HG03039 (cell line): ENCODE data around the gene CPS1.

Source experiments
- ATAC-seq: cut with Tn5 transposase; IDR thresholded peaks from one replicate; pipeline ENCODE4 v1.9.1; 2021; ENCODE audit warnings: mild to moderate bottlenecking, moderate library complexity; ENCODE audit not compliant: unreplicated experiment

Gene CPS1

DNA sequence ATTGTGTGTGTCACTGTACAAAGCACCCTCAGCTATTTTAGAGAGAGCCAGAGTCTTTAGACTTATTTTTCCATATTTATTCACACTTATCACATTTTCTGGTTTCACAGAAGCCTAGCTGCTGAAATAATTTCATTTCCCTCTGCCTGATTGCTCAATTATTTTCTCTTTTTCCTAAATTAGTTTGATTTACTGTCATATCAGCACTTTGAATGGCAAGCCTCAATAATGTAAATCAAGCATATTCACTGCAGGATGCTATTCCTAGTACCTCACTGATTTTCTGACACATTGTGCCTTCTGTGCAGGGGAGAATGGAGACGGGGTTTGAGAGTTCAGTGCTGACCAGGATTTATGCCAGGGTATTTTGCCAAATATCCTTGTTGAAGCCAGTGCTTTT is 48.3 kb downstream of the CPS1 start:
- ATAC-seq, result no peak

DNA sequence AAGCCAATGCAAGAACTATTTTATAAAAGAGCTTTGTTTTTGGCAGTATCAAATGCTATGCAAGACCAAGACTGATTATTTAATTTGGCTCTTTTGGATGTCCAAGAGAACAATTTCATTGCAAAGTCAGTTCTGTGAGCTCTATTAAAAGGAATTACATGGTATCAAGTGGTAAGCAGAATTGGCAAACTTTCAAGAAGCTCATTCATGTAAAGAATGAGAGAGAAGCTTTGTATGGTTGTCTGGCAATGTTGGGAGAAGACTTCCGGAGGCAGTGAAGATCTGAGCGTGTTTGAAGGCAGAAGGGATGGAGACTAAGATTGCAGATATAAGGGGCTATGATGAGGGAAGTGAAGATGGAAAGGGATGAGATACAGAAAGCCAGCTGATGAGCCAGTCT is 49.6 kb downstream of the CPS1 start:
- no peak for ATAC-seq

DNA sequence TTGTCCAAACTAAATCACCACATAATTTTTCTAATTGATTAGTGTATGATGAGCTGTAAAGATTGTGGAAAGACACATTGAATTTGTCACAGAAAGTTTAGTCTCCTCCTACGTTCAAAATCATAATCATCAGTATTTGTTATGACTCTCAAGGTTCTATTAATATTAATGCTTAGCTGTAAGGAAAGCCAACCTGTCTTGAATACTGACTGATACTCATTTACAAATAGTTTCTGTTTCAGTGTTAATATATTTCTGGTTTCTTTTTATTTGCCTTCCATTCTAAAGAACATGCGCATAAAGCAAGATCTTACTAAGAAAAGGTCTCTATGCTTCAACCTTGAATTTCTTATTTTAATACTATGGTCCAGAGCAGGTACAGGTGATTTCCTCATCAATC is 55.1 kb downstream of the CPS1 start:
- ATAC-seq, result peak; percentile 76

DNA sequence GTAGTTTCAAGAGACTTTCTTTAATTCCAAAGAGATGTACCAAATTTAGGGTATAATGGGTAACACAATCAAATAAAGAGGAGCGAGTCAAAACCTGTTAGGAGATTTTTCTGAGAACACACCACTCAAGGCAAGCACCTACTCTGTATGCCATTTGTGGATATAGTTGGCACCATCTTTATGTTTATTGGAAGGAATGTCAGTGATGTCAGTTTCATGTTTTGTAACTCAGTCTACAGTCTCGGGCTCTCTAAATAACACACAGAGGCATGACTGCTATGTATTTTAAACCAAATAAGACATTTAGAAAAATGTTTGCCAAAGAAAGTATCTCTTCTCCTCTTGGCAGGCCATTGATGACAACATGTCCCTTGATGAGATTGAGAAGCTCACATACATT is 59.7 kb downstream of the CPS1 start:
- ATAC-seq, result no peak

GRCh38 chr2:210617318-210617717 is 60.9 kb downstream of the CPS1 start:
- no peak for ATAC-seq

DNA sequence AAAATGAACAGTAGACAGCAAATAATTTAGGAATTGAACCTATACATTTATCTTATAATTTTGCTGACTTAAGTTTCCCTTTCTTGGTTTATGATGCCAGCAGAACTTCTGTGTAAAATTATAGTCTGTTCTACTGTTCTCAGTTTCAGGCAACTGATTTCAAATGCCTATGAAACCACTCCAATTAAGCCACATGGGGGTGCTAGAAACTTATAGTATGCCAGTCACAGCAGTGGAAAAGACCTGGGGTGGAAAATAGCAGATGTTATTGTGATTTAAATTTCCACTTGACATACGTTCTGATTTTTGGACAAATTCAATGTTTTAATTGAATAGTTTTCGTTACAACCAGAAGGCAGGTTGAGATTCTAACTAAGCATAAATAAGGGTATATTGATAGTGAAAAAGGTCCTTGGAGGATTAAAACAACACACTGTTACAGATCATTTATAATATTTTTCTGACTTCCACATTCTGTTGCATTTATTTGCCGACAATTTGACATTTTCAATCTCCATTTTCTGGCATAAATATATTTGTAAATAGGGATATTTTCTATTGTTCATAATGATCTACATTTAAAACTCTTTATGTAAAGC is 61.4 kb downstream of the CPS1 start:
- no peak for ATAC-seq

GRCh38 chr2:210620456-210620855 is 64.1 kb downstream of the CPS1 start:
- ATAC-seq, result no peak

- no peak for ATAC-seq
These were observed 67.1 kb downstream of the CPS1 start for GRCh38 chr2:210623506-210623905.

- no peak for ATAC-seq
These were observed 70.5 kb downstream of the CPS1 start for GRCh38 chr2:210626849-210627248.

GRCh38 chr2:210630873-210631560 is 74.6 kb downstream of the CPS1 start:
- no peak for ATAC-seq

DNA sequence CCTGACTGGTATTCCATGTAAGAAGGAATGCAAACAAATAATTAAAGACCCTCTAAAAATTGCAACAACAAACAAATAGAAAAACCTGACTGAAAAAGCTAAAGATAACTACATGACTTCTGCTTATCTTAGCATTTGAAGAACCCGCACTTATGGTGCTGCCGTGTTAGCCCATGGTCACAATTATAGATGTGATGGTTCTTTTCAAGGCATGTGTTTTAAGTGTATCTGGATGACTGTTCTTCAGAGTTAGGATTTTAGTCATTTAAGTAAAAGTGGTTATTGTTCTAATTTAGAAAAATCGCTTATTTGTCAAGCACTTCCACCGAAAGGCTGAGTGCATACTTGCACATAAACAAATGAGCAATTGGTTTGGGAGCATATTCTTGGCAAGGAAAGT is 77.3 kb downstream of the CPS1 start:
- ATAC-seq, result no peak

DNA sequence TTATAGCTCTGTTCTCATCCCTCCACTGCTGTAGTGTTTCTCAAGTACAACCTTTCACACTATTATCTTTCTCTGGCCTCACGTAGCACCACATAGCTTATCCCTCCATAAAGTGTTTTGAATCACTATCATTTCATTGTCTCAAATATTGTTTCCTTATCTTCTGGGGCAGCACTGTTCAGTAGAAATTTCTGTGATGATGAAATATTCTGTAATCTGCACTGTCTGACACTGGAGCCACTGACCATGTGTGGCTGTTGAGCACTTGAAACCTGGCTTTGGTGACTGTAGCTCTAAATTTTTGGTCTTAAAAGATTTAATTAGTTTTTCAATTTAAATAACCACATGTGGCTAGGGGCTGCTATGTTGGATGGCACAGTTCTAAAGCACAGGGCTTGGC is 78.9 kb downstream of the CPS1 start:
- no peak for ATAC-seq

DNA sequence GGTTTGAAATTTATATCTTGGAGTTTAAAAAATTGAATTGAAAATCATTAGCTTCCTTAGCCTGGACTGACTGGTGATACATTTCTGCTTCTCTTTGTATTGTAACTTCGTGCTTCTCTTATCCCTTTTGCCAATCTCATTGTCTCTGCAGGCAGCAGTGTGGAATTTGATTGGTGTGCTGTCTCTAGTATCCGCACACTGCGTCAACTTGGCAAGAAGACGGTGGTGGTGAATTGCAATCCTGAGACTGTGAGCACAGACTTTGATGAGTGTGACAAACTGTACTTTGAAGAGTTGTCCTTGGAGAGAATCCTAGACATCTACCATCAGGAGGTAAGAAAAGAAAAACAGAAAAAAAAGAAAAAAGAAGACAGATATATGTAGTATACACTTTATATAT is 85.9 kb downstream of the CPS1 start:
- ATAC-seq, result no peak

- ATAC-seq, result no peak
These were observed 90.8 kb downstream of the CPS1 start for GRCh38 chr2:210647151-210647550.

DNA sequence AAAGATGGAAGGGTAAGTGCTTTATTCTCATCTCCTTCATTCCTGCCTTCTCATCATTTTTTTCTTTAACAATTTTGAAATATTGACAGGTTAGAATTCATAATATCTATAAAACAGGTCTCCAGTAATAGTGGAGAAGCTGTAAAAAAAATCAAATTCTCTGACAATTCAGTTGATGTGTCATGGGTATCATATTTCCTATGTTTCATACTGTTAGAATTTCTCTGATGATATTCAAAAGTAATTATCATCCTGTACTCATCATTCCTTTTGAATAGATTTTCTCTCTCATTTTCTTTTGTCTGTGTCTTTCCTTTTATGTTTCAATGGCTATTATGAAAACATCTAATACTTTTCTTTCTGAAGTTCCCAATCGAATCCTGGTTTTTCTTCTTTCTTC is 97.7 kb downstream of the CPS1 start:
- no peak for ATAC-seq

DNA sequence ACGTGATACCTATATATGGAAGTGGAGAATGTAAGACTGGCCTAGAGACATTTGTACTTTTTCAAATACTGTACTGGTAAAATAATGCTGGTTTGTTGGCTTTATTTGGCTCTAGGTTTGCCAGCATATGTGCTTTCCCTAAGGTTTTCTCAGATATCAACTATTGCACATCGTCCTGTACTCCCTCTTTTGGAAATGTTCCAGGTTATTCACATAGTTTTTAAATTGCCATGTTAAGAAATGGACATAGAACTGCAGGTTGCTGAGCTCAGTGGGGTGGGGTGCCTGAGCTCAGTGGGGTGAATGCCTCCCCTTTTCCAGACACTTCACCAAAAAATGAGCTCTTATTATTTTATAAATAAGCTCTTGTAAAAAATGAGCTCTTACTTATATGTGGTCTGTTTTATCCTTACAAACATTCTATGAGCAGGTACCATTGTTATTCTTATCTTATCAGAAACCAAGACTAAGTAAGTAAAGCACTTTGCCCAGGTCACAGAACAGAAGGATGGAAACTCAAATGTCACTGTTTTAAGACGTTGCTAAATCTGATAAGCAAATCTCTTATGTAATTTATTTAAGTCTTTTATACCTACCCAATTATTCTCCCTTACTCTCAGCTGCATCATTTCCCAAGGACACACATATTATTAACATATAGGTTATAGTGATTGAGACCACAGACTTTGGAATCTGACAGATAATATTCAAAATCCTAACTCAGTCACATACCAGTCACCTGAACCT is 99.0 kb downstream of the CPS1 start:
- no peak for ATAC-seq

GRCh38 chr2:210657874-210658273 is 101.5 kb downstream of the CPS1 start:
- no peak for ATAC-seq

- no peak for ATAC-seq
These were observed 104.4 kb downstream of the CPS1 start for GRCh38 chr2:210660751-210661150.

DNA sequence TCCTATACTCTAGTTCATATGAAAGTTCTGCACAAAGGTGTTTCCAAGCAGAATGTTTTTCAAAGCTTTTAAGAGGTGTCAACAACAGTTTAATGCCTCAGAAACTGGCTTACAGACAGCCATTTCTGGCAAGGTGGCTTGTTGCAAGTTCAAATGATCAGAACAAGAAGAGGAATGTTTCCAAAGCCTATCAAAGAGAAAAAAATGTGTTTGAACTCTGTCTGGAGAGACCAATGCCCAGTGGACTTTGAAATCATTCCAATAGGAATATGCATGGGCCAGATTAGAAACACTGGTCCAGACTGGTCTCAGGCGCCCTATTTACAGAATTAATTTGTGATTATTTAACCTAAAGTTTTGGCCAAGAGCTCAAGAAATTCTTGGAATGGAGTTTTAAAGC is 106.2 kb downstream of the CPS1 start:
- no peak for ATAC-seq

- ATAC-seq, result no peak
These were observed 107.3 kb downstream of the CPS1 start for GRCh38 chr2:210663631-210664089.

DNA sequence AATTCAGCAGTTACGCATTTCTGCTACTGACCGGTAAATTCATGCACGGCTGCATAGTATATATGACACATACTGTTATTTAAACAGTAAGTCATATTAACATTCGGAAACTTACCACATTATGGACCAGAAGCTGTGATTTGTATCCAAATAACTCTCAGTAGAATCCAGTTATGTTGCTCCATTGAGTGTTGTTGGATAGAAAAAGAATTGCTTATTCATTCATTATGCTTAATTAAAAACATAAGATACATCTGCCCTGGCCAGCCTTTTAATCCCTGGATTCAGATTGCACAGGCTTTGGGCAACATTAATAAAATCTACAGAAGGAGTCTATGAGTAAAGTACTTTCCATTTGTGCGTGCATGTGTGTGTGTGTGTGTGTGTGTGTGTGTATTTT is 111.3 kb downstream of the CPS1 start:
- ATAC-seq, result no peak

DNA sequence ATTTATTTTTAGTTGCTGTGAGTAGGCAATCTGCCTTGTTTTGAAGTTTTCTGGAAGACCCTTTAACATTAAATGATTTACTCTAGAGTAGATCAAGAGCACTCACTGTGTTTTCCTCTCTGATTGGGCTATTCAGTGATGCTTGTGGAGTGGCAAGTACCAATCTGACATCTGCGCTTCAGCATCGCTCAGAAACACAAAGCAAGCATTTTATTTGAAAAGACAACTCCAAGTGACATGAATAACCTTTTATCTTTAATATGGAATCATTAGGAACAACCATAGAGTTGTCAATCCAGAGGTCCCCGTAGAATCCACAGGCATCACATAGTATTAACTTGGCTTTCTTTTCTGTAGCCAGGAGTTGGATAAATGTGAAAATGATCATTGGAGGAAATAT is 114.7 kb downstream of the CPS1 start:
- ATAC-seq, result no peak
